ENCODE measurements around the gene CXADR.
"Not testable (repeated sequence)": the region's sequence is repeated elsewhere in the genome, so short reads cannot be mapped to it uniquely, and the experiment has no call there.

The CXADR gene

GRCh38 chr21:17479606-17480005 is 33.2 kb upstream of the CXADR start:
- no peak for TF ChIP-seq POLR2AphosphoS5 (IDR thresholded peaks at IDR 0.05; ENCODE audit: low read depth, low read length)
- no peak for TF ChIP-seq POU2F2 (IDR thresholded peaks at IDR 0.05; ENCODE audit: low read depth, low read length)
- no peak for TF ChIP-seq POLR2A (IDR thresholded peaks at IDR 0.05; ENCODE audit: low read depth, low read length)
- TF ChIP-seq TAF1 (IDR thresholded peaks at IDR 0.05; ENCODE audit: low read depth, low read length) = no peak
- no peak for TF ChIP-seq SPI1 (IDR thresholded peaks at IDR 0.05; ENCODE audit: low read depth, low read length)
- no peak for TF ChIP-seq PAX5 (IDR thresholded peaks at IDR 0.05; ENCODE audit: insufficient read depth, low read length, severe bottlenecking)
- no peak for FAIRE-seq
- DNase-seq (ENCODE audit: insufficient read length, low spot score) = no peak

- TF ChIP-seq SPI1 (IDR thresholded peaks at IDR 0.05; ENCODE audit: low read depth, low read length) (no peak), POLR2AphosphoS5 (IDR thresholded peaks at IDR 0.05; ENCODE audit: low read depth, low read length) (no peak)
- DNase-seq (ENCODE audit: insufficient read length, low spot score) (no peak), FAIRE-seq (no peak)
These were observed 29.9 kb upstream of the CXADR start for GRCh38 chr21:17482928-17483327.

GRCh38 chr21:17488620-17489019 is 24.2 kb upstream of the CXADR start:
- FAIRE-seq (peak; percentile 40), DNase-seq (ENCODE audit: insufficient read length, low spot score) (no peak)
- TF ChIP-seq POU2F2 (IDR thresholded peaks at IDR 0.05; ENCODE audit: low read depth, low read length) (no peak), PAX5 (IDR thresholded peaks at IDR 0.05; ENCODE audit: insufficient read depth, low read length, severe bottlenecking) (no peak), POLR2A (IDR thresholded peaks at IDR 0.05; ENCODE audit: low read depth, low read length) (no peak), SPI1 (IDR thresholded peaks at IDR 0.05; ENCODE audit: low read depth, low read length) (peak; percentile 38; the same call in 1 of the 2 replicates)

- FAIRE-seq = not testable (repeated sequence)
These were observed 23.3 kb upstream of the CXADR start for GRCh38 chr21:17489565-17489964.

GRCh38 chr21:17491716-17492414 is 21.0 kb upstream of the CXADR start:
- TF ChIP-seq POLR2A (IDR thresholded peaks at IDR 0.05; ENCODE audit: low read depth, low read length) (no peak), SPI1 (IDR thresholded peaks at IDR 0.05; ENCODE audit: low read depth, low read length) (0 out of 2 replicates have a peak, but pooled peaks have one; percentile 17)
- FAIRE-seq (no peak), DNase-seq (ENCODE audit: insufficient read length, low spot score) (no peak)

More at GRCh38 chr21:17489565-17489964, 23.3 kb upstream of the CXADR start:
- DNase-seq (ENCODE audit: insufficient read length, low spot score) = not testable (repeated sequence)

GRCh38 chr21:17492415-17493168 is 20.3 kb upstream of the CXADR start:
- no peak for FAIRE-seq

GRCh38 chr21:17494051-17494450 is 18.8 kb upstream of the CXADR start:
- TF ChIP-seq PAX5 (IDR thresholded peaks at IDR 0.05; ENCODE audit: insufficient read depth, low read length, severe bottlenecking) (no peak), SPI1 (IDR thresholded peaks at IDR 0.05; ENCODE audit: low read depth, low read length) (no peak)
- FAIRE-seq (no peak), DNase-seq (ENCODE audit: insufficient read length, low spot score) (no peak)

More at GRCh38 chr21:17492415-17493168, 20.3 kb upstream of the CXADR start:
- no peak for DNase-seq (ENCODE audit: insufficient read length, low spot score)
- no peak for TF ChIP-seq POLR2A (IDR thresholded peaks at IDR 0.05; ENCODE audit: low read depth, low read length)
- no peak for TF ChIP-seq POU2F2 (IDR thresholded peaks at IDR 0.05; ENCODE audit: low read depth, low read length)
- no peak for TF ChIP-seq POLR2AphosphoS5 (IDR thresholded peaks at IDR 0.05; ENCODE audit: low read depth, low read length)
- no peak for TF ChIP-seq TAF1 (IDR thresholded peaks at IDR 0.05; ENCODE audit: low read depth, low read length)
- TF ChIP-seq SPI1 (IDR thresholded peaks at IDR 0.05; ENCODE audit: low read depth, low read length) = no peak
- no peak for TF ChIP-seq PAX5 (IDR thresholded peaks at IDR 0.05; ENCODE audit: insufficient read depth, low read length, severe bottlenecking)

GRCh38 chr21:17495680-17496079 is 17.2 kb upstream of the CXADR start:
- DNase-seq (ENCODE audit: insufficient read length, low spot score) (no peak), FAIRE-seq (no peak)
- TF ChIP-seq SPI1 (IDR thresholded peaks at IDR 0.05; ENCODE audit: low read depth, low read length) = no peak
- TF ChIP-seq POLR2AphosphoS5 (IDR thresholded peaks at IDR 0.05; ENCODE audit: low read depth, low read length) = no peak
- no peak for TF ChIP-seq POU2F2 (IDR thresholded peaks at IDR 0.05; ENCODE audit: low read depth, low read length)
- no peak for TF ChIP-seq POLR2A (IDR thresholded peaks at IDR 0.05; ENCODE audit: low read depth, low read length)
- TF ChIP-seq TAF1 (IDR thresholded peaks at IDR 0.05; ENCODE audit: low read depth, low read length) = no peak
- no peak for TF ChIP-seq PAX5 (IDR thresholded peaks at IDR 0.05; ENCODE audit: insufficient read depth, low read length, severe bottlenecking)

- TF ChIP-seq POU2F2 (IDR thresholded peaks at IDR 0.05; ENCODE audit: low read depth, low read length) (no peak), PAX5 (IDR thresholded peaks at IDR 0.05; ENCODE audit: insufficient read depth, low read length, severe bottlenecking) (no peak), SPI1 (IDR thresholded peaks at IDR 0.05; ENCODE audit: low read depth, low read length) (no peak), POLR2A (IDR thresholded peaks at IDR 0.05; ENCODE audit: low read depth, low read length) (no peak), POLR2AphosphoS5 (IDR thresholded peaks at IDR 0.05; ENCODE audit: low read depth, low read length) (no peak), TAF1 (IDR thresholded peaks at IDR 0.05; ENCODE audit: low read depth, low read length) (no peak)
- DNase-seq (ENCODE audit: insufficient read length, low spot score) = no peak
- no peak for FAIRE-seq
These were observed 15.5 kb upstream of the CXADR start for GRCh38 chr21:17497316-17497715.

- DNase-seq (ENCODE audit: insufficient read length, low spot score) (no peak), FAIRE-seq (no peak)
- no peak for TF ChIP-seq SPI1 (IDR thresholded peaks at IDR 0.05; ENCODE audit: low read depth, low read length)
- TF ChIP-seq POU2F2 (IDR thresholded peaks at IDR 0.05; ENCODE audit: low read depth, low read length) = no peak
- TF ChIP-seq PAX5 (IDR thresholded peaks at IDR 0.05; ENCODE audit: insufficient read depth, low read length, severe bottlenecking) = no peak
These were observed 14.3 kb upstream of the CXADR start for GRCh38 chr21:17498586-17498985.

Data from GM12891 (cell line).